ENCODE results near the gene PNPLA8. TPM values are rescaled to one million over a fixed set of nuclear protein-coding genes. Genes with fewer than 3 reads are reported as not detected.

Gene PNPLA8
- total RNA-seq, 3 donors from 2014 or later = 20.8 to 32.3 (median 23.4) TPM

DNA sequence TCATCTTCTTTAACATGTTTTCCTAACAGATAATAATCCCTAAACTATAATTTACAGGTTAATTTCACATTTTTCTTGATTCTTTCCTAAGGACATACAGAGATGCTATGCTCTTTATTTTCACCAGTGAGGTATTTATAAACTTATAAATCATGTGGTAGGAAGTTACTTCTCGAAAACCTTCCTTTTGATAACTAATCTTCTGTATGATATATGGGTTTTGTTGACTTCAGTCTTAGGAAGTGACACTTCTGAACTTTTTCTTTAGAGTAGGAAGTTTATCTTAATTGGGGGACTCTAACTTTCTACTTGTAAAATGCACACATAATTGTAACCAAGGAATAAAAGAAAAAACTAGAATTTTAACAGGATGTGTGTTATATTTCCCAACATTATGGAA is 9.8 kb upstream of the PNPLA8 start:
- DNase-seq (no peak), ATAC-seq (no peak)
- Histone ChIP-seq H3K4me3 (no peak overlapping the region), H3K36me3 (ENCODE audit: low read depth) (no peaks in the 10 kb centered on the region), H3K9me3 (no peaks in the 10 kb centered on the region), H3K4me1 (ENCODE audit: low read depth) (no peaks in the 10 kb centered on the region)
- TF ChIP-seq, protein P1, sequence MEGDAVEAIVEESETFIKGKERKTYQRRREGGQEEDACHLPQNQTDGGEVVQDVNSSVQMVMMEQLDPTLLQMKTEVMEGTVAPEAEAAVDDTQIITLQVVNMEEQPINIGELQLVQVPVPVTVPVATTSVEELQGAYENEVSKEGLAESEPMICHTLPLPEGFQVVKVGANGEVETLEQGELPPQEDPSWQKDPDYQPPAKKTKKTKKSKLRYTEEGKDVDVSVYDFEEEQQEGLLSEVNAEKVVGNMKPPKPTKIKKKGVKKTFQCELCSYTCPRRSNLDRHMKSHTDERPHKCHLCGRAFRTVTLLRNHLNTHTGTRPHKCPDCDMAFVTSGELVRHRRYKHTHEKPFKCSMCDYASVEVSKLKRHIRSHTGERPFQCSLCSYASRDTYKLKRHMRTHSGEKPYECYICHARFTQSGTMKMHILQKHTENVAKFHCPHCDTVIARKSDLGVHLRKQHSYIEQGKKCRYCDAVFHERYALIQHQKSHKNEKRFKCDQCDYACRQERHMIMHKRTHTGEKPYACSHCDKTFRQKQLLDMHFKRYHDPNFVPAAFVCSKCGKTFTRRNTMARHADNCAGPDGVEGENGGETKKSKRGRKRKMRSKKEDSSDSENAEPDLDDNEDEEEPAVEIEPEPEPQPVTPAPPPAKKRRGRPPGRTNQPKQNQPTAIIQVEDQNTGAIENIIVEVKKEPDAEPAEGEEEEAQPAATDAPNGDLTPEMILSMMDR (IDR thresholded peaks at IDR 0.05) = no peak
- intact Hi-C loops (cut with DNase I, micrococcal nuclease) = no loop called here

DNA sequence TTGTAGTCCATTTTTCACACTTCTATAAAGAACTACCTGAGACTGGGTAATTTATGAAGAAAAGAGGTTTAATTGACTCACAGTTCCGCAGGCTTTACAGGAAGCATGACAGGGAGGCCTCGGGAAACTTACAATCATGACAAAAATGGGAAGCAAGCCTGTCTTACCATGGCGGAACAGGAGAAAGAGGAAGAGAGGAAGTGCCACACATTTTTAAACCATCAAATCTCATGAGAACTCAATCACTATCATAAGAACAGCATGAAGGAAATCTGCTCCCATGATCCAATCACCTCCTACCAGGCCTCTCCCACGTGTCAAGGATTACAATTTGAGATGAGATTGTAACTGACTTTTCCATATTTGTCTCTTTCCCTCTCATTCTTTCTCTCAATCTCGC is 9.3 kb upstream of the PNPLA8 start:
- no peak for ATAC-seq
- no peak for DNase-seq
- Histone ChIP-seq H3K36me3 (ENCODE audit: low read depth) (no peaks in the 10 kb centered on the region), H3K4me3 (no peak overlapping the region), H3K9me3 (no peaks in the 10 kb centered on the region), H3K4me1 (ENCODE audit: low read depth) (no peaks in the 10 kb centered on the region)
- intact Hi-C loops (cut with DNase I, micrococcal nuclease) = no loop called here
- TF ChIP-seq, protein P1 (IDR thresholded peaks at IDR 0.05) = no peak

DNA sequence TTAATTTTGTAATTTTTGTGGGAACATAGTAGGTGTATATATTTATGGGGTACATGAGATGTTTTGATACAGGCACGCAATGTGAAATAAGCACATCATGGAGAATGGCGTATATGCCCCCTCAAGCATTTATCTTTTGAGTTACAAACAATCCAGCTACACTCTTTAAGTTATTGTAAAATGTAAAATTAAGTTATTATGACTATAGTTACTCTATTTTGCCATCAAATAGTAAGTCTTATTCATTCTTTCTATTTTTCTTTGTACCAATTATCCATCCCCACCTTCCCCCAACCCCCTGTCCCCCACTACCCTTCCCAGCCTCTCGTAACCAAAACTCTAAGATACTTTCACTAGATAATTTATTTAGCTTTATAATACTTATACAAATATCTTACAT is 7.8 kb upstream of the PNPLA8 start:
- Histone ChIP-seq H3K4me1 (ENCODE audit: low read depth) (peaks cover 4% of the 10 kb centered on the region), H3K4me3 (no peak overlapping the region), H3K36me3 (ENCODE audit: low read depth) (no peaks in the 10 kb centered on the region), H3K9me3 (no peaks in the 10 kb centered on the region)
- TF ChIP-seq, protein P1 (IDR thresholded peaks at IDR 0.05) = no peak
- DNase-seq (no peak), ATAC-seq (no peak)
- intact Hi-C loops (cut with DNase I, micrococcal nuclease) = no loop called here

DNA sequence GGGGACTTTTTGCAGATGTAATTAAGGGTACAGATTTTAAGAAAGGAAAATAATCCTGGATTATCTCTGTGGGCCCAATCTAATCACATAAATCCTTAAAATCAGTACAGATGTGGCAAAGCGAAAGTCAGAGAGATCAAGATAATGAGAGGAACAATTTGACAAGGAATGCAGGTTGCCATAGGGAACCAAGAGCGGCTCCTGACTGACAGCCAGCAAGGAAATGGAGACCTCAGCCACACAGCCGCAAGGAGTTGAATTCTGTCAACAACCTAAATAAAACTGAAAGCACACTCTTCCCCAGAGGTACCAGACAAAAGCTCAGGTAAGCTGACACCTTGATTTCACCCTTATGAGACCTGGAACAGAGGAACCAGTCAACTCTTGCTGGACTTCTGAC is 3.4 kb upstream of the PNPLA8 start:
- Histone ChIP-seq H3K9me3 (no peaks in the 10 kb centered on the region), H3K4me3 (no peak overlapping the region), H3K4me1 (ENCODE audit: low read depth) (peaks cover 13% of the 10 kb centered on the region), H3K36me3 (ENCODE audit: low read depth) (peaks cover 5% of the 10 kb centered on the region)
- TF ChIP-seq, protein P1 (IDR thresholded peaks at IDR 0.05) = no peak
- DNase-seq = peak in 1 of 3 donors; percentile 24
- intact Hi-C loops (cut with DNase I, micrococcal nuclease) = loop anchor here in 1 of 2 donors (5.0 kb wide), 1 partner anchor 38 kb away; the partner anchor contains the start of genes DNAJB9 and THAP5
- no peak for ATAC-seq

DNA sequence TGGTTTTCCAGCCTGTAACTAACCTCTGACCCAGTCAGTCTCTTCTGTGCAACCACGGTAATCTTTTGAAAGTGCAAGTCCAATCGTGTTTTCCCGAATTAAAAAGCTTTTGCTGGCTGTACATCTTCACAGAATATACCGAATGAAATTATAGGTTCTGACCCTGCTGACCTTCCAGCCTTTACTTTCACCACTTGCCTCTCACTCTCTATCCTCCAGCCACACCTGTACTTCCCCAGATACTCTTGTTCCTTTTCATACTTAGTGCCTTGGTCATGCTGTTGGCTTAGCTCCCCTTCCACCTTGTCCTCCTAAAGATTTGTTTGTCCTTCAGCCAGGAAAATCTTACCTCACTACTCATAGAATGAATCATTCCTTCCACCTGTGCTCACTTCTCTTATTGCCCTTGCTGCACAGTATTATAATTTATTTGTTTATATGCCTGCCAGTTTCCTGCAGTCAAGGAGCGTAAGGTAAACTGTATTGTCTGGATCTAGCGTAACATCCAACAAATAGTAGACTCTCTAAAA is 2.3 kb upstream of the PNPLA8 start:
- TF ChIP-seq, protein P1 (IDR thresholded peaks at IDR 0.05) = no peak
- no peak overlapping the region for H3K4me3 ChIP-seq
- H3K4me1 ChIP-seq (ENCODE audit: low read depth) = peaks cover 16% of the 10 kb centered on the region
- peaks cover 5% of the 10 kb centered on the region for H3K36me3 ChIP-seq (ENCODE audit: low read depth)
- H3K9me3 ChIP-seq = no peaks in the 10 kb centered on the region
- peak; percentile 36 for ATAC-seq
- peak in 1 of 3 donors; percentile 26 for DNase-seq
- intact Hi-C loops (cut with DNase I, micrococcal nuclease) = loop anchor here in 1 of 2 donors (5.0 kb wide), 1 partner anchor 39 kb away; the partner anchor contains the start of genes DNAJB9 and THAP5

DNA sequence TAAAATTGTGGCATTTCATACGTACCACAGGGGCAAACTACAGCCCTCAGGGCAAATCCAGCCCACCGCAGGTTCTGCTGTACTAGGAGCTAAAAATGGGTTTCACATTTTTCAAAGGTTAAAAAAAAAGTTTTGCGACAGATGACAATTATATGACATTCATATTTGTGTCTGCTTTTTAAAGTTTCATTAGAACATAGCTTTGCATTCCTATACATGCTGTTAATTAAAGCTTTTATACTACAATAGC is 758 bp upstream of the PNPLA8 start:
- TF ChIP-seq, protein P1 (IDR thresholded peaks at IDR 0.05) = no peak
- Histone ChIP-seq H3K36me3 (ENCODE audit: low read depth) (peaks cover 5% of the 10 kb centered on the region), H3K9me3 (no peaks in the 10 kb centered on the region), H3K4me1 (ENCODE audit: low read depth) (peaks cover 16% of the 10 kb centered on the region), H3K4me3 (peak overlapping the region; percentile 64)
- intact Hi-C loops (cut with DNase I, micrococcal nuclease) = loop anchor here in 1 of 2 donors (5.0 kb wide), 1 partner anchor 41 kb away; the partner anchor contains the start of genes DNAJB9 and THAP5
- DNase-seq (no peak), ATAC-seq (no peak)

Data from mucosa of descending colon (tissue), 3 donors.